Chondrocyte (in vitro differentiated cells): Measurements from ENCODE around the gene TTC34. TPM values are rescaled to one million over a fixed set of nuclear protein-coding genes. Genes with fewer than 3 reads are reported as not detected.

ENCODE experiments used
- DNase-seq: peaks from one replicate; pipeline ENCODE4 v3.0.0; 2021; ENCODE audit warnings: mixed read lengths, low spot score
- H3K27ac Mint-ChIP-seq: one replicate; pipeline ENCODE4 v1.8.0; 2021; ENCODE audit warnings: mild to moderate bottlenecking, moderate library complexity, mixed read lengths; ENCODE audit not compliant: unreplicated experiment
- H3K27me3 Mint-ChIP-seq: 2 replicates; pipeline ENCODE4 v1.8.0; 2021; ENCODE audit warnings: low read depth, mixed read lengths
- H3K36me3 Mint-ChIP-seq: 2 replicates; pipeline ENCODE4 v1.8.0; 2021; ENCODE audit warnings: low read depth, mixed read lengths
- H3K4me1 Mint-ChIP-seq: 2 replicates; pipeline ENCODE4 v1.8.0; 2021; ENCODE audit warnings: low read depth, mild to moderate bottlenecking, mixed read lengths
- H3K4me3 Mint-ChIP-seq: one replicate; pipeline ENCODE4 v1.8.0; 2021; ENCODE audit warnings: mild to moderate bottlenecking, moderate library complexity, mixed read lengths; ENCODE audit not compliant: unreplicated experiment
- H3K9me3 Mint-ChIP-seq: 2 replicates; pipeline ENCODE4 v1.8.0; 2021; ENCODE audit warnings: low read depth, mixed read lengths
- CTCF ChIP-seq: fragments of 200-600 bp; sonication (generic); IDR thresholded peaks from 2 replicates; pipeline ENCODE4 v1.5.0; 2021; ENCODE audit warnings: antibody characterized with exemption, mild to moderate bottlenecking, moderate library complexity
- total RNA-seq: library from RNA; stranded (reverse); gene quantifications from 3 replicates; pipeline ENCODE4 v1.2.1, GENCODE V29; 2021

TTC34 gene
- total RNA-seq, 1 donor from 2014 or later: 0.60 TPM

GRCh38 chr1:2632051-2632430 lies 169.5 kb downstream of the TTC34 start:
- peaks cover 33% of the 10 kb centered on the region for H3K27me3 Mint-ChIP-seq

DNA sequence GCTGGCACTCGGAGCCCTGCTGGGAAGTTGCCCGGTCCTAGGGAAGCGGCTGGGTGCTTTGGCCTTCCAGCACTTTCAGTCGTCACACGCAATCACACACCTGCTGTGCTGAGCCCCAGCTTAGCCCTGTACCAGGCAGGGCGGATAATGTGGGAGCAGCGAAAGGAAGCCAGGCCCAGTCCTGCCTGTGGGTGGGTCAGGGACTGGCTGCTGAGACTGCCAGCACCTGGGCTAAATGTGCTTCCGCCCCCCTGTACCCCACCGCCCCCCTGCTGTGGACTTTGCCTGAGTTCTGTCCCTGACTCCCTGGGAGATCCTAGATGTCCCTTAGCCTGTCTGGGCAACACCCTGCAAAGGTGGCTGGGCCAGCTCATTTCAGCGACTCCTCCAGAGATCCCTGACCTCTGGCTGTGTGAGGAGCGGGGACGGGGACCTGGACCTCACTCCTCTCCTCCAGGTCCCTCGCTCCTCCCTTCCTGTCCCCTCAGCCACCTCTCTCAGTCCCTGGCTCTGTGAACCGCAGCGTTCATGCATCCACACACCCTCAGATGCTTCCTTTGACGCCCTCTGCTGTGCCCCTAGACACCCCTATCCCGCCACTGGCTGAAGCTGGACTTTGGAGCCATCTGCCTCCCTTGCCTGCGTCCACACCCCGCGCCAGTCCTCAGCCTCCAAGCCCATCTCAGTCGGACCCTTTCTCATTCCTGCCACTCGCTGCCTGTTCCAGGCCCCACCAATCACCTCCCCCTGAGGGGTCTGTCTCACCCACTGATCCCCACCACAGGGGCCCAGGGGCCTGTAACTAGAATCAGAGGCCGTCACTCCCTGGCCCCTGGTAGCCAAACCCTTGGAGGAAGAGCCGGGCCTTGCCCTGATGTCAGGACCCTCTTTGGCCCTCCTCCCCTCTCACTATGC lies 170.1 kb downstream of the TTC34 start:
- TF ChIP-seq CTCF: no peak
- no peaks in the 10 kb centered on the region for H3K9me3 Mint-ChIP-seq
- no peak overlapping the region for H3K27ac Mint-ChIP-seq
- H3K4me1 Mint-ChIP-seq: no peaks in the 10 kb centered on the region
- no peaks in the 10 kb centered on the region for H3K36me3 Mint-ChIP-seq
- DNase-seq: no peak
- H3K27me3 Mint-ChIP-seq: peaks cover 37% of the 10 kb centered on the region
- H3K4me3 Mint-ChIP-seq: no peak overlapping the region

More at GRCh38 chr1:2632051-2632430, 169.5 kb downstream of the TTC34 start:
- Mint-ChIP-seq H3K27ac (no peak overlapping the region), H3K9me3 (no peaks in the 10 kb centered on the region), H3K36me3 (no peaks in the 10 kb centered on the region), H3K4me1 (no peaks in the 10 kb centered on the region), H3K4me3 (no peak overlapping the region)
- DNase-seq: no peak
- no peak for TF ChIP-seq CTCF

GRCh38 chr1:2630498-2631135 lies 170.9 kb downstream of the TTC34 start:
- Mint-ChIP-seq H3K4me1 (no peaks in the 10 kb centered on the region), H3K27me3 (peaks cover 45% of the 10 kb centered on the region), H3K9me3 (no peaks in the 10 kb centered on the region), H3K27ac (no peak overlapping the region), H3K4me3 (no peak overlapping the region), H3K36me3 (no peaks in the 10 kb centered on the region)
- TF ChIP-seq CTCF: no peak
- no peak for DNase-seq

DNA sequence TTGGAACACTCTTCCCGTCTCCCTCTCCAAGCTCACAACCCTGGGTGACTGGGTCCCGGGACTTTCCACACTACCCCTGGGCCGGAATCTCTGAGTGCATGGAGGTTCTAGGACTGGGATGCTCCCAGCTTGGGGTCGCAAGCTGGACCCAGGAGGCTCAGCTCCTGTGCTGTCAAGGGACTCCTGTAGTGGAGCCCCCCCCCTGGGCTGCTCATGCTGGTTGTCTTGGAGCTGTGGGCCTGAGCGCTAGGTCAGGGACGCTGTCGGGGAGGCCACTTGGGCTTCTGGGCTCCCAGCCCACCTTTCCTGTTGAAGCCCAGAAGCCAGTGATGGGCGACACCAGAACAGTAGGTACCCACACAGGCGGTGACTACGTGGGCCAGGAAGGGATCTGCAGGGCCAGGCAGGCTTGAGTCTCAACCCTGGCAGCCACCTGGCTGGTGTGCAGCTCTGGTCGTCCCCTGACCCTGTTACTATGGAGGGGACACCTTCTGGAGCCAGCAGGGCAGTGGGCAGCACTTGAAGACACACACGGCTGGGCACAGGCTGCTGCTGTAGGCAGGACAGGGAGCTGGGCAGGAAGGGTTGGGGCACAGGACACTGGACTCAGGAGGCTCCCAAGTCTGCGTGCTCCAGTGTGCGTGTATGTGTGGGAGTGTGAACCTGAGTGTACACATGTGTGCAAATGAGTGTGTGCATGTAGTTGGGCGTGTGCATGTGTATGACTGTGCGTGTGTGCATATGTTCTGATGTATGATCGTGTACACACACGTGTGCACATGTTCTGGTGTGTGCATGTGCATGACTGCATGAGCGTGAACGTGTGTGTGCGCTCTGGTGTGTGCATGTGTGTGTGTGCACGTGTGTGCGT lies 171.6 kb downstream of the TTC34 start:
- H3K4me1 Mint-ChIP-seq: no peaks in the 10 kb centered on the region
- H3K36me3 Mint-ChIP-seq: no peaks in the 10 kb centered on the region
- no peak overlapping the region for H3K27ac Mint-ChIP-seq
- no peak overlapping the region for H3K4me3 Mint-ChIP-seq
- H3K27me3 Mint-ChIP-seq: peaks cover 51% of the 10 kb centered on the region
- no peak for DNase-seq
- no peaks in the 10 kb centered on the region for H3K9me3 Mint-ChIP-seq
- no peak for TF ChIP-seq CTCF
